Endodermal cell (in vitro differentiated cells): ENCODE measurements around the gene NUDT6. TPM values are rescaled to one million over a fixed set of nuclear protein-coding genes. Genes with fewer than 3 reads are reported as not detected.
"Not testable (repeated sequence)": the region's sequence is repeated elsewhere in the genome, so short reads cannot be mapped to it uniquely, and the experiment has no call there.

Experiments used
- DNase-seq: peaks from one replicate; pipeline ENCODE4 v3.0.0-alpha.2; 2017
- H3K27ac ChIP-seq: 2 replicates; pipeline ENCODE4 v1.5.1; 2013; ENCODE audit warnings: mild to moderate bottlenecking, low read depth, low read length, moderate library complexity
- H3K27me3 ChIP-seq: 2 replicates; pipeline ENCODE4 v1.6.1; 2013; ENCODE audit warnings: mild to moderate bottlenecking, low read length, moderate library complexity; ENCODE audit not compliant: insufficient read depth, control insufficient read depth, poor library complexity, severe bottlenecking
- H3K36me3 ChIP-seq: 2 replicates; pipeline ENCODE4 v1.7.0; 2013; ENCODE audit warnings: mild to moderate bottlenecking, low read length, moderate library complexity; ENCODE audit not compliant: control insufficient read depth, insufficient read depth
- H3K4me1 ChIP-seq: one replicate; pipeline ENCODE4 v1.7.0; 2013; ENCODE audit warnings: low read length; ENCODE audit not compliant: control insufficient read depth, insufficient read depth
- H3K4me3 ChIP-seq: 2 replicates; pipeline ENCODE4 v1.5.1; 2013; ENCODE audit warnings: mild to moderate bottlenecking, low read length, moderate library complexity
- H3K9ac ChIP-seq: 2 replicates; pipeline ENCODE4 v1.6.1; 2013; ENCODE audit warnings: mild to moderate bottlenecking, low read length, moderate library complexity; ENCODE audit not compliant: poor library complexity, severe bottlenecking; ENCODE audit errors: extremely low read depth
- H3K9me3 ChIP-seq: 2 replicates; pipeline ENCODE4 v1.6.1; 2013; ENCODE audit warnings: mild to moderate bottlenecking, low read length, moderate library complexity; ENCODE audit not compliant: control insufficient read depth
- H3K27ac Mint-ChIP-seq: 2 replicates; pipeline ENCODE4 v1.8.0; 2020; ENCODE audit warnings: mixed read lengths
- H3K27me3 Mint-ChIP-seq: 2 replicates; pipeline ENCODE4 v1.8.0; 2021; ENCODE audit warnings: mild to moderate bottlenecking, mixed read lengths; ENCODE audit not compliant: insufficient read depth
- H3K36me3 Mint-ChIP-seq: 2 replicates; pipeline ENCODE4 v1.8.0; 2020; ENCODE audit warnings: low read depth, mixed read lengths
- H3K4me1 Mint-ChIP-seq: 2 replicates; pipeline ENCODE4 v1.8.0; 2020; ENCODE audit warnings: mixed read lengths
- H3K4me3 Mint-ChIP-seq: 2 replicates; pipeline ENCODE4 v1.8.0; 2020; ENCODE audit warnings: mild to moderate bottlenecking, moderate library complexity, mixed read lengths
- H3K9me3 Mint-ChIP-seq: 2 replicates; pipeline ENCODE4 v1.8.0; 2020; ENCODE audit warnings: mild to moderate bottlenecking, mixed read lengths
- CTCF ChIP-seq: fragments of 200-600 bp; sonication (generic); conservative IDR thresholded peaks from 2 replicates; pipeline ENCODE4 v1.5.0; 2021; ENCODE audit warnings: antibody characterized with exemption, mild to moderate bottlenecking
- WGBS, 2 experiments: methylation state at CpG; one replicate each; pipeline versions ENCODE4 v1.1.5 to v1.1.7; 2013; ENCODE audit warnings: missing lambda C conversion rate in 2 of 2, mixed read lengths in 1 of 2; ENCODE audit not compliant: insufficient coverage in 1 of 2, insufficient read length in 1 of 2; 5-methylcytosine and 5-hydroxymethylcytosine counted together
- total RNA-seq, 2 donors: library from RNA; stranded (reverse); fragmentation: NEBNext Ultra II Directional in 1 of 2; extraction: Animal tissue kit (Norgen Biotek cat#: 25700) in 1 of 2; gene quantifications; 2 replicates in 1 of 2; 3 replicates in 1 of 2; pipeline ENCODE4 v1.2.1, GENCODE V29; 2021

Gene NUDT6
- total RNA-seq, 2 donors from 2014 or later: 5.8 to 11.6 TPM

- H3K9ac ChIP-seq: no peak overlapping the region
- no peak overlapping the region for H3K27ac Mint-ChIP-seq
- H3K36me3 ChIP-seq: peaks cover 50% of the 10 kb centered on the region
- no peaks in the 10 kb centered on the region for H3K4me1 ChIP-seq
- no peaks in the 10 kb centered on the region for H3K27me3 ChIP-seq
- H3K4me1 Mint-ChIP-seq: no peaks in the 10 kb centered on the region
- 100% methylated on average over 1 of the region's 1 CpG; no CpG with 5 or more reads in 1 of the 2 experiments for WGBS, 2 experiments
- H3K27ac ChIP-seq: no peak overlapping the region
- H3K36me3 Mint-ChIP-seq: peaks cover 65% of the 10 kb centered on the region
- peaks cover 27% of the 10 kb centered on the region for H3K9me3 Mint-ChIP-seq
- no peak for DNase-seq
- H3K4me3 ChIP-seq: no peak overlapping the region
- H3K27me3 Mint-ChIP-seq: no peaks in the 10 kb centered on the region
- no peak overlapping the region for H3K4me3 Mint-ChIP-seq
- H3K9me3 ChIP-seq: peaks cover 9% of the 10 kb centered on the region
- no peak for TF ChIP-seq CTCF
Measured at GRCh38 chr4:122946142-122946541, 23.7 kb upstream of the NUDT6 start.

DNA sequence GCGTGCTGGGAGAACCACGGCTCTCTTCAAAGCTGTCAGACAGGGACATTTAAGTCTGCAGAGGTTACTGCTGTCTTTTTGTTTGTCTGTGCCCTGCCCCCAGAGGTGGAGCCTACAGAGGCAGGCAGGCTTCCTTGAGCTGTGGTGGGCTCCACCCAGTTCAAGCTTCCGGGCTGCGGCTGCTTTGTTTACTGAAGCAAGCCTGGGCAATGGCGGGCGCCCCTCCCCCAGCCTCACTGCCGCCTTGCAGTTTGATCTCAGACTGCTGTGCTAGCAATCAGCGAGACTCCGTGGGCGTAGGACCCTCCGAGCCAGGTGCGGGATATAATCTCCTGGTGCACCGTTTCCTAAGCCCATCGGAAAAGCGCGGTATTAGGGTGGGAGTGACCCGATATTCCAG lies 22.7 kb upstream of the NUDT6 start:
- not testable (repeated sequence) for H3K27me3 ChIP-seq, H3K9ac ChIP-seq, H3K27me3 Mint-ChIP-seq, H3K4me1 Mint-ChIP-seq, H3K27ac ChIP-seq, H3K4me3 ChIP-seq, H3K4me3 Mint-ChIP-seq, H3K4me1 ChIP-seq, H3K9me3 ChIP-seq, DNase-seq, H3K27ac Mint-ChIP-seq
- 80 to 93% methylated on average over 1 to 15 of the region's 17 CpGs for WGBS, 2 experiments
- Mint-ChIP-seq H3K9me3 (peaks cover 27% of the 10 kb centered on the region), H3K36me3 (peaks cover 63% of the 10 kb centered on the region)
- H3K36me3 ChIP-seq: peaks cover 43% of the 10 kb centered on the region

DNA sequence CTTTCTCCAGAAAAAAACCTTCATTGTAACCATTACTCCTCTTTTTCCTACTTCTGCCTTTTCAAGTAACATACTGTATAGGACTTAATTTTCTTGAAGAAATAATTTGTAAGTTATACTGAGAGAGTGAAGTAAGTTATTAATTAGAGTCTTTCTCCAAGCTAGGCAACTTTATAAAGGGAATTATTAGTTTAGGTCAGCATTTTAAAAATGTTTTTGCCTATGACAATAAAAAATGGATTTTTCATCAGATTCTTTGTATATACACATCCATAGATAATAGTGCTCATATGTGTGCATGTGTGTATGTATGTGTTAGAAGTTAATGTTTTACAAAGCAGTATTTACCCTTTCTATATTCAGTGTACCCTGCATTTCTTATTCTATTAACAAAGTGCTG lies 10.4 kb upstream of the NUDT6 start:
- TF ChIP-seq CTCF: no peak
- no peaks in the 10 kb centered on the region for H3K4me1 ChIP-seq
- Mint-ChIP-seq H3K4me3 (no peak overlapping the region), H3K9me3 (no peaks in the 10 kb centered on the region), H3K27ac (peak overlapping the region; percentile 21), H3K27me3 (no peaks in the 10 kb centered on the region), H3K36me3 (peaks cover 35% of the 10 kb centered on the region), H3K4me1 (no peaks in the 10 kb centered on the region)
- no peaks in the 10 kb centered on the region for H3K27me3 ChIP-seq
- H3K9ac ChIP-seq: no peak overlapping the region
- no peaks in the 10 kb centered on the region for H3K9me3 ChIP-seq
- no peak overlapping the region for H3K4me3 ChIP-seq
- H3K36me3 ChIP-seq: peaks cover 53% of the 10 kb centered on the region
- no peak overlapping the region for H3K27ac ChIP-seq
- no peak for DNase-seq

DNA sequence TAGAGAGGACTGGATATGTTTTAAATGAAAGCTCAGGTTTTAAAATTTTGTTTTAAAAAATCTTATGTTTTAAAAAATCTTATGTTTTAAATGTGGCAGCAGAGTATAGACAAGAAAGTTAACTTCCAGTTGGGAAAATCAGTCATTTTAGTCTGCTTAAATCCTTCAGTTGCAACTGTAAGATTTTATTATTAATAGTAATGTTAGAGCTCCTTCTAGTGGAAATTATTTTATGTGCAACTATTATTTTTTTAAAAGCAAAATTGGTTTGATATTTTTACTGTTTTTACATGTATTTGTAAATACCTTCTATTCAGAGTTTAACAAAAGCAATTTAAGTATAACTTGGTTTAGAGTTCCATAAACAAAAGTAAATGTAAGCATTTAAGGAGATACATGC lies 8.5 kb upstream of the NUDT6 start:
- H3K27ac ChIP-seq: no peak overlapping the region
- H3K9me3 Mint-ChIP-seq: no peaks in the 10 kb centered on the region
- no peaks in the 10 kb centered on the region for H3K27me3 ChIP-seq
- no peak overlapping the region for H3K9ac ChIP-seq
- no peak for DNase-seq
- H3K36me3 ChIP-seq: peaks cover 44% of the 10 kb centered on the region
- H3K9me3 ChIP-seq: no peaks in the 10 kb centered on the region
- no peaks in the 10 kb centered on the region for H3K4me1 ChIP-seq
- no peak overlapping the region for H3K4me3 ChIP-seq
- H3K4me3 Mint-ChIP-seq: no peak overlapping the region
- H3K27me3 Mint-ChIP-seq: no peaks in the 10 kb centered on the region
- peak; percentile 74 for TF ChIP-seq CTCF
- H3K4me1 Mint-ChIP-seq: no peaks in the 10 kb centered on the region
- peaks cover 24% of the 10 kb centered on the region for H3K36me3 Mint-ChIP-seq
- no peak overlapping the region for H3K27ac Mint-ChIP-seq
